Stimulated activated CD4-positive, alpha-beta T cell treated with anti-CD3 and anti-CD28 coated beads, Interleukin-15, amount 100 ng/mL, for 1 hour (primary cell): ENCODE data around the gene IGSF9B.

Source experiments
- DNase-seq, 2 donors: peaks; one replicate each; pipeline ENCODE4 v3.0.0-alpha.2; 2020; ENCODE audit warnings: low read depth in 1 of 2, low spot score in 1 of 2

Gene IGSF9B

DNA sequence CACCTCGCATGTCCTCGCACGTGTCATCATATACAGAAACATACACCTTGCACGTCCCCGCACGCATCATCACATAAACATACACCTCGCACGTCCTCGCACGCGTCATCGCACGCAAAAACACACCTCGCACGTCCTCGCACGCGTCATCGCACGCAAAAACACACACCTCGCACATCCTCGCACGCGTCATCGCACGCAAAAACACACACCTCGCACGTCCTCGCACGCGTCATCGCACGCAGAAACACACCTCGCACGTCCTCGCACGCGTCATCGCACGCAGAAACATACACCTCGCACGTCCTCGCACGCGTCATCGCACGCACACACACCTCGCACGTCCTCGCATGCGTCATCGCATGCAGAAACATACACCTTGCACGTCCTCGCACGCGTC is 16.7 kb downstream of the IGSF9B start:
- DNase-seq: no peak

DNA sequence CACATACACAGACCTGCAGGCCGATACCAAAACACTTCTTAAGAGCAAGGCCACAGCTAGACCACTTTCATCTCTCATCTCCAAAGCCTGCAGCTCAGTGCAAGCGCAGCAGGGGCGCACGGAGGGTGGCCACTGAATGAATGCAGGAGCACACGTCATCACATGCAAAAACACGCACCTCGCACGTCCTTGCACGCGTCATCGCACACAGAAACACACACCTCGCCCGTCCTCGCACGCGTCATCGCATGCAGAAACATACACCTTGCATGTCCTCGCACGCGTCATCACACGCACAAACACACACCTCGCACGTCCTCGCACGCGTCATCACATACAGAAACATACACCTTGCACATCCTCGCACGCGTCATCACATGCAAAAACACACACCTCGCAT is 17.2 kb downstream of the IGSF9B start:
- no peak for DNase-seq

DNA sequence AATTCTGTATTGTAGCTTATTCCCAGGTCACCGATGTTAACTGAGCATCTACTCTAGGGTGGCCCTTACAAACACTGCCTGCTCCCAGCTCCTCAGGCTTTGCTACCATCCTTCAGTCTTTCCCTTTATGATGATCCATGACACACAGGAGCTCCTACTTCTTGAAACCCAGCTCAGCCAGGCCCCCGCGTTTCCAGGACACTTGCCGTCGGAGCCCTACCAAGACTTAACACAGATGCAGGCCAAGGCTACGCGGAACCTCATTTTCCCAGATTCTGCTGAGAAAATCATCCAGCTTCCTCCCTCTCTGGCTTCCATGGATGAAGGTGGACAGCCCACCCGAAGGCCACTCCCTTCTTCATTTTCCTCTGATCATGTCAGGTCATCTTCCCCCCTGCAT is 18.6 kb downstream of the IGSF9B start:
- DNase-seq: no peak

DNA sequence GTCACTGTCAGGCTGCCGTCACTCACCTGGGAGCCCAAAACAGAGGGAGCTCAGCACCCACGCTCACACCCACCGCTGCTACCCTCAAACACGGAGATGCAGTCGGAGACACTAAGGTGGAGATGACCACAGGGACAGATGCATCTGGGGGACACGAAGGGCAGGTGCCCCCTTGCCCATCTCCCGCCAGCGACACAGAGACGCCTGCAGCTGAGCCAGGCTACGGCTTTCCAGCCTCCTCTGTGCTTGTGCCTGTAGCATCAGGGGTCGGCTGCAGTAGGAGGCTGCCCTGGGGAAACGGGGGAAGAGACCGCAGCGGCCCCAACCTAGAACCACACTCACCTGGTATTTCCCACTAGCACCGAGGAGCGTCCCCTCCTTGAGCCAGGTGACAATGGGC is 19.3 kb downstream of the IGSF9B start:
- no peak for DNase-seq

DNA sequence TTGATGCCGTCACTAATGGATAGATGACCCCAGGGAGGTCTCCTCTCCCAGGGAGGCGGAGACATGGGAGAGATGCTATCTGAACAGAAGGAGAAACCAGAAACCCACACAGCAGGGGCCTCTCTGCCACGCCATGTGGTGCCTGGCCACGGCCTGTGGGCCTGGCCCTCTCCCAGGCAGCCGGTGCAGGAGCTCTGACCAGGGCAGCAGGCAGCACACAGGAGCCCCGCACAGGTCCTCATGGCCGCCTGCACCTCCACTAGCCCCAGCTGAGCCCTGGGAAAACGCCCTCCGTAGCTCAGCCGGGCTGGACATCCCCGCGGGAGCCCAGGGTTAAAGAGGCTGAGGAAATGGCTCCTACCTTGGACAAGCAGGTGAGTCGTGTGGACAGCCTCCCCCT is 19.8 kb downstream of the IGSF9B start:
- DNase-seq: no peak

DNA sequence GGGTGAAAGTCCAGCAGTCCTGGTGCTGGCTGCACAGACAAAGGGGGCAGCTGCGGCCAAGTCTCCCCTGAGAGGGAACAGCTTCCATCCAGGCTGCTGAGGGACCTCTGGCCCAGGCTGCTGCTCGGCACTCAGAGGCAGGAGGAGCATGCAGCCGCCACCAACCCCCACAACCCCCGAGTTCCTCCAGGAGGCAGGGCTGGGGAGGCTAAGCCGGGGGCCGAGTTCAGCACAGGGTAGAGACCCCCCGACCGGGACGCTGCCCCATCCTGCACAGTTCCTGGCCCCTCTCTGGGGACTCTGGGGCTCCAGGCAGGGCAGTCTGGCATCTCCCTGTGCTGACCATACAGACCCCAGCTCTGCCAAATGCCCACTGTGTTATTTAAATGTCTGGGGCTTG is 20.2 kb downstream of the IGSF9B start:
- DNase-seq: no peak

DNA sequence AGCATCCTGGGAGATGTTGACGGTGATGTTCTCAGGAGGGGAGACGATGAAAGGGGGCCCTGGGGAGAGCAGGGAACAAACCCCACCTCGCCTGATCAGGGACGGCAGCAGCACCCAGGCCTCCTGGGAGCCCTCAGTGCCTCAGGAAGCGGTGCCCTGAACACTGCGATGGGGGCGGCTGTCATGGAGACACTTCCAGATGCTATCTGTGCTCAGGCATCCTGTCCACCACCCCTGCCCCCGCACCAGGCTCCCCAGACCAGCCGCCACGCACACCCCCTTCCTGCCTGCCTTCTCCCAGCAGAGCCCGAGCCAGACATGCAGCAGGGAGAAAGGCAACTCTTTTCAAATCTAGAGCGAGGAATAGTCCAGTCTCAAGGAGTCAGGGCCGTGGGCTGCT is 20.6 kb downstream of the IGSF9B start:
- no peak for DNase-seq

DNA sequence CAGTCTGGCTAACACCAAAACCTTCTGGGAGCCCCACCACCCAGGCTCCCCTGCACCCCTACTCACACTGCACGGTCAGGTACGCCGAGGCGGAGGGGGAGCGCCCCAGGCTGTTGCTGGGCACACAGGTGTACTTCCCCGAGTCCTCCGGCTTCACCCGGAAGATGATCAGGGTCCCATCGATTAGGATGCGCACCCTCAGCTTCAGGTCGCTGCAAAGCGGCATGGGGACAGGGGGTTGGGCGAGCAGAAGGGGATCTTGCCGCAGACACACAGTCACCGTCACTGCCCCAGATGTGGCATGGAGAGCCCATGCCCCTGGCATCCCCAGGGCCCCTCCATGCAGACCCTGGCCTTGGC is 21.2 kb downstream of the IGSF9B start:
- DNase-seq: no peak

DNA sequence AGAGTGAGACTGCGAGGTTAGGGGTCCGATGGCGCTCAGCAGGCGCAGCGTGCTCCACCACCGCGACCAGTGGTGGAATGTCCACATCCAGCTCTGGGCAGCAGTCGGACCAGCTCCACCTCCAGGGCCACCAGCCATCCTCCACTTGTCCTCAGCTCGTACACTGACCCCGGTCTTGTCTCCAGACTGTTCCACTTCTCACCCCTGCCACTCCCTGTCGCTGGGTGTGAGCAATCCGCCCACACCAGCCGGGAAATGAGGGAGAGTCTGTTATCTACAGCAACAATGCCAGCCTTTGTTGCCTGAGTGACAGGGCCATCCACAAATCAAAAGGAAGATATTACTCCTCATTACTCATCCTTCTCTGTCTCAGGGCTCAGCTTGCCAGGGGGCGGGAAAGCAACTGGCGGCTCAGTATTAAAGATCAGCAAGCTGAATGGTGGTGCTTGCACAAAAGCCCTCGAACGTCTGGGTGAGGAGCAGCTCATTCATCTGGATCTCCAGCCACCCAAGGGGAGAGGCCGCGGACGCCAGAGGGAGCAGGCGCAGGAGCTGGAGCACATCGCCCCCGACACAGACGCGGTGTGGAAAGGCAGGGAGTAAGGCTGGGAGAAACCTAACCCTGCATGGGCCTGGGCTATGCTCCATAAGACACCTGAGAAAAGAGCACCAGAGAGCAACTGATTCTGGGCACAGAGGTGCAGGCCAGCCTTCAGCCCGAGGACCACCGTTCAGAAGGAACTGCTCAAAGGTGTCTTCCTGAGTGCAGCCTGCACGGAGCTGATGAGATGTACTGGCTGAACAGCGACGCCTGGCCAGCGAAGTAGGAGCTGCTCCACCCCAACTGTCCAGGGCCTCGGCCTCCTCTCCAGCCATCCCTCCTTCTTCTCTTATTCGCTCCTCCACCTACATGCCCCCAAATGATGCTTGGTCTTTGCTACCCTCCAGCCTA is 21.9 kb downstream of the IGSF9B start:
- no peak for DNase-seq

DNA sequence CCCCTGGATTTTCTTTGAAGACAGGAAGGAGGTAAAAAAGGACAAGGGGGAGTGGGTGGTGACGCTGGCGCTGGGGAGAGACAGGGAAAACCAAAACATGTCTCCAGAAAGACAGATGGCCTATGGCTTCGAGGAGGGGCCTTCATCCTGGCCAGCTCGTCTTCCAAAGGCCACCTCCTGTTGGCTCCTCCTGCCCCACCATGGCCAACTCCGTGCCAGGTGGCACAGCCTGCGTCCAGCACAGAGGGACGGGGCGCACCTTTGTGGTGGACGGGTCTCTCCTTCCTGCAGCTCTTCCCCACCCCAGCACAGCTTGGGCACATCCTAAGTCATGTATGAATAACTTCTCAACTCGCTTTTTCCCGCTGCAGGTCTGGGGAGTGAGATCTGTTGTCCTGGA is 22.7 kb downstream of the IGSF9B start:
- DNase-seq: no peak

DNA sequence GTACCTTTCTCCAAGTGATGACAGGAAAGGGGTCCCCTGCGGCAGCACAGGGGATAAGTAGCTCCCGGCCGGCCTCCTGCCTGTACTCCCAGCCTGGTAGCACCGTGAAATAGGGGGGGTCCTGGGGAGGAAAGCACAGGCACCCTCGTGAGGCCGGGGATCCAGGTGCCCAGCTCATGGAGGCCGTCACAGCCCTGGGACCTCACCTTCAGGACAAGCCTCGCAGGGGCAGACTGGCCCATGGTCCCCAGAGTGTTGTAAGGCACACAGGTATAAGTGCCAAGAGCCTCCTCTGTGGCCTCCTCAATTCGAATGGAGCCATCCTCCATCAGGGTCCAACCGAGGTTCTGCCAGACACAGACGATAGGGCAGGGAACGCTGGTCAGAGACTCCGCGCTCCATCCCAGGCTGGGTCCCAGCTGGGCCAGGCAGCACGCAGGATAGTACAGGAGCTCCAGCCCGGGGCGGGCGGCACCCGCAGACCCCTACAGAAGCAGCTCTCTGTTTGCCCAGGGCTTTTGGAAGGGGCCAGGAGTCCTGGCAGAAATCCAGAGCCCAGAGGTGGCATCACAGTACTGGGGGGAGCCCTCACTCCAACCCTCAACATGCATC is 25.2 kb downstream of the IGSF9B start:
- no peak for DNase-seq

DNA sequence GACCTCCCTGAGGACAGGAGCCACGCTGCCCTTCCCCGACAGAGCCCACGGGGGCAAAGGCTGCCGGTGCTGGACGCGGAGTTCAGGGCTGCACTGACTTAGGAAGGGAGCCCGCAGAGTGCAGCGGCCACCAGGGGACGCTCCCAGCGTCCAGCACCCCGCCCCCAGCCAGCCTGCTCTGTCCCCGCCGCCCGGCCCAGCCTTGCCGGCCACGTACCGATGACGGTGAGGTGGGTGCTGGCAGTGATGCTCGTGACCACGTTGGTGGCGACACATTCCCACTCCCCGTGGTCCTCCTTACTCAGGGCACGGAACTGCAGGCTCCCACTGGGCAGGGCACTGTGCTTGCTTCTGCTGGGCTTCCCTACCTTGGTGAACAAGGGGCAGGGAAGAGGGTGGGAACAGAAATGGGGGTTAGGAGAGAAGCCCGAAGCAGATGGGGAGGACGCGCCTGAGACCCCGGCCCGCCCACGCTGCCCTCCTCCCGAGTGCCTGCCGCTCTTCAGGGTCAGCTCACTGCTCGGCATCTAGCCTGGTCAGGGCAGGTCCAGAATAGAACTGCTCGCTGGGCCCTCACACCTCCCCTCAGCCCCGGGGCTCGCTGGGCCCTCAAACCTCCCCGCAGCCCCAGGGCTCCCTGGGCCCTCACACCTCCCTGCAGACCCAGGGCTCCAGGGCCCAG is 25.9 kb downstream of the IGSF9B start:
- DNase-seq: no peak

DNA sequence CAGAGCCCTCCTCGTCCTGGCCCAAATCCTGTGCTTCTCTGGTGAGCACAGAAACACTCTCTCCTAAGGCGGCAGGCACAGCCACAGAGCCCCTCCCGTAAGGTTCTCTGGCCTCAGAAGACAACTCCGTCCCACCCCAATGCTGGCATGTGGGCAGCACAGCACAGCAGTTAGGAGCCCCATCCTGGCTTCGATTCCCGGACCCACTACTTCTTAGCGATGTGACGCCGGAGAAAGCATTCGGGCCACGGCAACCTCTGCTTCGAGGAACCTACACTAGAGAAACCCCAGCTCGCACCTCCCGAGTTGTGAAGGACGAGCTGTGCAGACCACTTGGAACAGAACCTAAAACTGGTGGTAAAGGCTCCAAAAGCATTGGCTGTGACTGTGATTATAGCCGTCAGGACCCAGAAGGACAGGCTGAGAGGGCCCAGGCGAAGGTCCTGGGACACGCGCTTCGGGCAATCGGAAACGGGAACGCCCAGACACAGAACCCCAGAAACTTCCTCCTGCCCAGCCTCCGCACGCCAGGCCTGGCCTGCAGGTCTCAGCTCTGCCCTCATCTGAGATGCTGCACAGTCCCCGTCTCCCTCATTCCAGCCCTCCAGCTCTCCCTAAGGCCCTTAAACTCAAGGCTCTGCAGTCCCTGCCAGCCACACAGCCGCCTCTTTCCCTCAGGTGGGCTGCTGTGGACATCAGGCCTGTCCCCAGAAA is 26.6 kb downstream of the IGSF9B start:
- no peak for DNase-seq

DNA sequence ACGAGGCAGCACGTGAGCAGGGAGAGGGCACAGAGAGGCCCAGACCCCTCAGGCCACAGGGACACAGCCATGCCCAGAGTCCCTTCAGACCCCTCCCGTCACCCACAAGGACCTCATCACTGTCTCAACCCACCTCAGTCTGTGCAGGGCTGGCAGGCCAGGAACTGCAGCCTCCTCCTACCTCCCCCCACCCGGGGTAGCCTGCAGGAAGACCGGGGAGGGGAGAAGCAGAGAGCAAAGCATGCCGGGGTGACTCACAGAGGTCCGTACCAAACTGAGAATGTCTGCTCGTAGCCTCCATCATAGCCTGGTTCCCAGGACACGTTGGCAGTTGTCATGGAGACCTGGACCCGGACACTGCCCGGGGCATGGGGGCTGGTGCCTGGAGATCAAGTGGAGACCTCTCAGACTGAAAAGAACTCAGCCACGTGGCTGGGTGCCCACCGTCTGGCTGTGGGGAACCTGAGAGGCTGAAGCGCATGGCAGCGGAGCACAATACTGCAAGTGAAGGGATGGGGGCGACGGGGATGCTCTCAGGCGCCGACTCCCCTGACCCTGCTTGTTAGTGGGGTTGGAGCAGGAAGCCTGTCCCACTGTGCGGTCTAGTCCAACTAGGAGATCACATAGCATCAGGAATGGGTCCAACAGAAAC is 27.2 kb downstream of the IGSF9B start:
- no peak for DNase-seq

DNA sequence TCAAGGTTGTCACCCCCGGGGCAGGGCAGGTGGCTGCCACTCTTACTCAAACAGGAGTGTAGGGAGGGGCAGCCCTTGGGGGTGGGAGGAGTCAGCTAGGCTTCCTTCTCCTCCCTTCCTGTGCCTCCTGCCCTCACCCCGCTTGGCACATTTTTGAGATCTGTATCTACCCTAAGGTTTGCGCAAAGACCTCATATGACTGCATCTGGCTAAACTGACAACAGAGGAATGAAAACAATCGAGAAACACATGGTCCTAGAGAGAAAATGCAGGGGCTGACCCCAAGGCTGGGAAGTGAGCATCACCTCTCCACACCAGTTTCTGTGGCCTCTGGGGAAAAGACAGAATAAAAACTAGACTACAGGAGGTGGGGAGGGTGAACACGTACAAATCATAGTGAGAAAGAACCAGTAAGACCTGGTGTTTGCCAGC is 28.1 kb downstream of the IGSF9B start:
- no peak for DNase-seq

DNA sequence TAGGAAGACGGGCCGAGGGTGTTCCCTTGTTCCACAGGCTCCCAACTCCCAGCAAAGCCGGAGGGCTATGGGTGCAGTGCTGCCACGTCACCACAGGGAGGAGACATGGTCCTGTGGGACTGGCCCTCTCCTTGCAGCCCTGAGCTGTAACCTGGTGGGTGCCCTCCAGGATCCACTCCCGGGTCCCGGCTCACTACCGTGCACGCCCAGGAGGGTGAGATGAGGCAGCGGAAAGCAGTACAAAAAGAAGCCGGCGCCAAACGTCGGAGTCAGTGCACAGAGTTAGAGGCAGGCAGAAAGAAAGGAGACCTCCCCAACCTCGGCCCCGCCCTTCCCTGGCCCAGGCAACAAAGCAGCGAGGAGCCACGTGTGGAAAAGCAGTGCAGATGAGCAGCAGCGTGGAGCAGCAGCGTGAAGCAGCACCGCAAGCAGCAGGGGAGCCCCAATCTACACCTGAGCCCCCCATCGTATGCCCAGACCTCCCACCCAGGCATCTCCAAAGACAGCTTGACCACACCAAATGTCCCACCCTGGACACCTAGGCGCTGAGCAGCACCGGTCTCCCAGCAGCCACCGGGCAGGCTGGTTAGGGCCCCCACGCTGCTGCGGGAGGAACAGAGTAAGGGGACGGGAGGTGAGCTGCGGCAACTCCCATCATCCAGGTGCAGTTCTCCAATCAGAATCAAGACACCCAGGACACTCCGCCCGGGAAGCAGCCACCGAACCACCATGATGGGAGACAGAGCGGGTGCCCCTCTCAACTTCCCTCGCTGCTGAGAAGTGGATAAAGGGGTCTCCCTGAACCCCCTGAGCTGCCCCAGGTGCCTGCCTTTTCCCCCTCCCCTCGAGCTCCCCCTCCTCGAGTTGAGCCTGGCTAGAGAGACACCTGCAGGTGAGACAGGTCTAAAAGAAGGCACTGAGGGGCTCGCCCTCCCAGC is 28.8 kb downstream of the IGSF9B start:
- peak; percentile 46 to 54 for DNase-seq

DNA sequence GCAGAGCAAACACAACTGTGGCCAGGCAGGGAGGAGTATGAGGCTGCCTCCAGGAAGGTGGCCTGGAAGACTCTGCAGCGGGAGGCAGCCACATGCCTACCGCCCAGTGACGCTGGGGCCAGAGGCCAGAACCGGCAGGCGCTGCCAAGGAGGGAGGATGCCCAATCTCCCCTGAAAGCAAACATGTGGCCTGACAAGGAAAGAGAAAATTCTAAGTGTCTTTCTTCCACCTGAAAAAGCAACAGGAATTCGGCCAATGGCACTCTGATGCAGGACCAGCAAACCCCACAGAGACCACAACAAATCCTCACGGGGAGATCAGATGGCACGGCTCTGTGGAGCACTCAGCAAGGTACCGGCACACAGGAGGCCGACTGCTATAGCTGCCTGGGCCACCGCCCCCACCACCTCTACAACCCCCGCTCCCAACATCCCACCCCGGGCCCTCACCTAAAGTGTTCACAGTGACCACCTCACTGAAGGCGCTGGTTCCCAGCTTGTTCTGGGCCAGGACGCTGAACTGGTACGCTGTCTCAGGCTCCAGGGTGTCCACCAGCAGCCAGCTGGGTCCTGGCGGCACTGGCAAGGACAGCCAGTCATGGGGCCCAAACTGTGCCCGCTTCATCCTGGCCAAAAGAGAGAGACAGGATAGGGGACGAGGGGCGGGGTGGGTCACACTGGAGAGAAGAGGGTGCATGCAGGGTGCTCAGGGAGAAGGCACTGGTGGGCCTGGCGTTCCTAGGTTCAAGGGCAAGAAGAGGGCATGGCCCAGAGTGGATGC is 30.1 kb downstream of the IGSF9B start:
- DNase-seq: no peak

DNA sequence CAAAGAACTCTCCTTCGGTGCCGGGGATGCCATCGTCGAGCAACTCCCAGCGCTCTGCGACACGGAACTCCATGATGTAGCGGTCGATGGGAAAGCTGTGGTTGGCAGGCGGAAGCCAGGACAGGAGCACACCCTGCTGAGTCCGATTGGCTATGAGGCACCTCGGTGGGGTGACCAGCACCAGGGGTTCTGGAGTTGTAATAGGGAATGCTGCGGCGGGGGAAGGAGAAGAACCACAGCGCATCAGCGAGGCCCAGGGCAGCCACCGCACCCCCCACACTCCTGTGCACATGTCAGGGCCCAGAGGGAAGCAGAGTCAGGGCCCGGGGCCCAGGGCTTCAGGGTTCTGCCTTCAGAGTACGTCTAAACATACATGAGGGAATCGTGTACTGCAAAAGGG is 31.0 kb downstream of the IGSF9B start:
- no peak for DNase-seq

DNA sequence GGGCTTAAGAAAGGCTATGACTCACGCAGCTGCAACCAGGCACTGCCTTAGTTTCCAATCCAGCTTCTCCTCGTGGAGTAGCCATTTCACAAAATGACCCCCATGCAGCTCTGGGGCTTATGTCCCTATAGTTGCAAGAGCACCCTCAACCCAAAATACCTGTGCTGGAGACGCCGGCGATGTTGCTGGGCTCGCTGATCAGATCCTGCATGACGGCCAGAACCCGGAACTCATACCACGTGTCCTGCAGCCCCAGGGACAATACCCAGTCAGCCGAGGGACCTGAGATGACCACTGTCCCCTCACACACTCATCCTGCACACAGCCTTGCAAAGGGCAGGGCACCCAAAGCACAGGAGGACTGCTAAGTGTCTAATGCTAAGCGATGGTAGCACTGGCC is 32.1 kb downstream of the IGSF9B start:
- DNase-seq: no peak
